Effector CD8-positive, alpha-beta T cell (primary cell): ENCODE measurements around the gene MDH2.
"Not testable (repeated sequence)": the region's sequence is repeated elsewhere in the genome, so short reads cannot be mapped to it uniquely, and the experiment has no call there.

Source experiments
- DNase-seq: peaks from one replicate; lab custom pipeline; 2025; lab: John Stamatoyannopoulos, UW

Gene MDH2

DNA sequence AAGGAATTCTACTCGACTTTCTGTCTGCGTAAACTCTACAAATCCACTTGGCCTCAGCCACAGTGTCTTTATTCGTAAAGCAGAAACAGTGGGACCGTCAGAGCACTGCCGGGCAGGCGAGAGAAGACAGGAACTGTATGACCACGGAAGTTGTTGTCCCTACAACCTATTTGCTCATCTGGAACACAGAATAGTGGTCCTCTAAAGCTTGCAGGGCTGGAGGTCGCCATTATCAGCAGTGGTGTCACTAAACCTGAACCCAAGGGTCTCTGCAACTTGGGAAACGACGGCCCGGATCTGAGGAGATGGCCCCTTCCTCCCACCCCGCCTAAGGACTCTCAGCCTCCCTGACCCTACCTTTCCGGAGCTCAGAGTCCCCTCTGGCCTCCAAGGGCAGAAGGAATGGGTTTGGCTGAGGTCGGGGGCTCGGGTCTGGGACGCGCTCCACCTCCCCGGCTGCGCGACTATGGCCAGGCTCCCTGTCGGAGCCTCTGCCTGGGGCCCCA, 548 bp upstream of the MDH2 start:
- DNase-seq = no peak

- DNase-seq = no peak
These were observed 722 bp downstream of the MDH2 start for GRCh38 chr7:76048668-76048988.

- no peak for DNase-seq
These were observed 1.4 kb downstream of the MDH2 start for GRCh38 chr7:76049295-76049694.

DNA sequence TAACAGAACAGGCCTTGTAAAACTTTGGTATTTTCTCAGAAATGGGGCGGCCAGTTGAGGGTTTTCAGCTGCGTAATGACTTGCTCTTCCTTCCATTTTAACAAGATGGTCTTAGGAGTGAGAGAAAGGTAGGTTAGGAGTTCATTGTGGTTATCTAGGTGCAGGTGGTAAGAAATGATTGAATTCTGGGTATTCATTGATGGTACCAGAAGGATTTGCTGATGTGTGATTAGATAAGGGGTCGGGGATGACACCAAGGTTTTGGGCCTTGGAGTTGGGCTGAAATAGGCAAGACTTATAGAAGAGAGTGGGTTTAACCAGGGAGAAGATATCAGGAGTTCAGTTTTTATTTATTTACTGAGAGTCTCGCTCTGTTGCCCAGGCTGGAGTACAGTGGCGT, 2.6 kb downstream of the MDH2 start:
- DNase-seq = no peak

DNA sequence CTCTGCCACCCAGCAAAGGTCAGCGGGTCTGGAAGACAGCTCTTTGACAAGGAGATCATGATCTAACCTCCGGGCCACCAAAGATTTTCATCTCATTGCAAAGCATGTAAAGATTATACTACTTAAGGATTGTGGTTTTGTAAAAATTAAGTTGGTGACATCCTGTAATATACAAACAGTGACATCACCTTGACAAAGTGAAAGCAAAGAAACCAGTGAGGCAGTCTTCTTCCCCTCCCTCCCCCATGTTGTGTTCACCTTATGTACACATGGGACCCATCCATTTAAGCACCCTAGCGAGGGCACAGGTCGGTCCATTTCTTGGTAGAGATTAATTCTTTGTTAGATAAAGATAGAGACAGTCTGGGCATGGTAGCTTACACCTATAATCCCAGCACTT, 3.9 kb downstream of the MDH2 start:
- DNase-seq = no peak

- not testable (repeated sequence) for DNase-seq
These were observed 4.8 kb downstream of the MDH2 start for GRCh38 chr7:76052681-76053080.

- DNase-seq = no peak
These were observed 5.6 kb downstream of the MDH2 start for GRCh38 chr7:76053461-76053860.

- DNase-seq = no peak
These were observed 6.5 kb downstream of the MDH2 start for GRCh38 chr7:76054123-76055120.

DNA sequence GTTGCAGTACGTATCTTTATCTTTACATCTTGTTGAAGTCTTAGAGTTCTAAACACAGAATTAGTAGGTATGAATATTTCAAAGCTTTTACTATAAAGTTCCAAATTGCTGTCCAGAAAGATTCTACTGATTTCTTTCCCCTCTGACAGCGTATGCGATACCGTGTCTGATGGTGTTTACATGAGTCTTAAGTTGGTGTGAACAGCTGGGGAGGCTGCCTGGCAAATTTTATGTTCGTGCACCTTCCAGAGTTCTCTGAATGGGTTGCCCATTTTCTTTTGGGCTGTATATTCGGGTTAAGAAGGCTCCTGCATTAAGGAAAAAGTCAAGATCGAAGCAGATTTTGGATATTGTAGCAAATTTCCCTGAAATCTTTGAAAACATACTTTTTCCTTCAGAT, 8.3 kb downstream of the MDH2 start:
- no peak for DNase-seq

DNA sequence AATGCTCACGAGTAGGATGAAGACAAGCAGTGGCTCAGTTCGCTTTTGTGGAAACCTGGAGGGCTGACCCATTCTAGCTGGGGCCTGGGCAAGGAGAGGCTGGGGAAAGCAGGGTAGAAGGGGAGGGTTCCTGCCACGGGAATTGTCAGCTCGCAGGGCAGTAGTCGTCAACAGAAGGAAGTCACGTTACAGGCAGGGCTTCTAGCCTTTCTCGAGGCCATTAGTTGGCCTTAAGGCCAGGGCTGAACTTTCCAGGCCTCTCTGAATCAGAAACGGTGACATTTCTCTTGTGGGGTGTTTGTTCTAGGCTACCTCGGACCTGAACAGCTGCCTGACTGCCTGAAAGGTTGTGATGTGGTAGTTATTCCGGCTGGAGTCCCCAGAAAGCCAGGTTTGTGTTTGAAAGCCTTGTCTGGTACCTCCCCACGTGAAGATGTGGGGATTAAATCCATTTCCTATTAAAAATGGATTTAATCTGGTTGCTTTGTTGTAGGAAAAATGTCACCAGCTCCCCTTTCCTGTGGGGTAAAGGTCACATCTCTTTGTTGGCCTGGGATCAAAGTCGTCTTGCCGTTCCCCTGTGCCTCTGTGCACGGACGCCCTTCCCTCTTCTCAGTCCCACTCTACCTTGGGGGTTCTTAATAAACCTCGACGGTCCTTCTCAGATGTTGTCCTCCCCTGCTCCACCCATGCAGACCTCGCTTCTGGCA, 9.4 kb downstream of the MDH2 start:
- DNase-seq = no peak

- no peak for DNase-seq
These were observed 9.9 kb downstream of the MDH2 start for GRCh38 chr7:76057813-76058145.

- DNase-seq = not testable (repeated sequence)
These were observed 10.8 kb downstream of the MDH2 start for GRCh38 chr7:76058745-76059144.

DNA sequence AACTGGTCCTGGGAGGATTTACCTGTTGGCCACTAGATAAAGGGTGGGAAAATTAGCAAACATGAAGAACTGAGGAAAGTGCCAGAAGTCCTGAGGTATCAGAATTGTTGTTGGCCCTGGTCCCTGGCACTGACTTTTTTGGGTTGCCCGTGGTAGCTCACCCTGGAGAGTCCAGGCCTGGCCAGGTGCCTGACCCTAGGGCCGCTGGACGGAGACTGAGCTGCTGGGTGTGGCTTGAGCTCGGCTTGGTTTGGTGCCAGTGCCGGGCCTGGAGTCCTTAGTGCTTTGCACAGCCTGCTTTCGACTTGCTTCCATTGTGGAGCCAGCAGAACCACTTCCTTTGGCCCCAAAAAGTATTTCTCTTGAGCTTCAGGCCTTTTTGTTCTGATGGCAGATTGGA, 12.9 kb downstream of the MDH2 start:
- DNase-seq = no peak

DNA sequence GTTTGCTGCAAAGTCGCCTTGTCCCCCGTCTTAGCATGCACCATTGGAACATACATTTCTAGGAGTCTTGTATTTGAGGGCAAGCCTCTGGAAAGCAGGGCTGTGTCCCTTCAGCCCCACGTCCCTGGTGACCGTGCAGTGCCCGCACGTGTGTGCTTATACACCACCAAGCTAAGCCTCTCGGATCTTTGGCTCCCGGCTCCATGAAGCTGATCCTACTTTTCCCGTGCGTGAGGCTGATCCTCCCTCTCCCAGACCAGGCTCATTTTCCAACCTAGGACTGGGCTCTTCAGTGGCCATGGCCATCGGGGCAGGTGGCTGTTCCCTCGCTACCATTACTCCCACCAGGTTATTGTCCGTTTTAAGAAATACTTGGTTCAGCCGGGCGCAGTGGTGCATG, 14.3 kb downstream of the MDH2 start:
- no peak for DNase-seq

GRCh38 chr7:76063114-76063513, 15.2 kb downstream of the MDH2 start:
- DNase-seq = no peak

DNA sequence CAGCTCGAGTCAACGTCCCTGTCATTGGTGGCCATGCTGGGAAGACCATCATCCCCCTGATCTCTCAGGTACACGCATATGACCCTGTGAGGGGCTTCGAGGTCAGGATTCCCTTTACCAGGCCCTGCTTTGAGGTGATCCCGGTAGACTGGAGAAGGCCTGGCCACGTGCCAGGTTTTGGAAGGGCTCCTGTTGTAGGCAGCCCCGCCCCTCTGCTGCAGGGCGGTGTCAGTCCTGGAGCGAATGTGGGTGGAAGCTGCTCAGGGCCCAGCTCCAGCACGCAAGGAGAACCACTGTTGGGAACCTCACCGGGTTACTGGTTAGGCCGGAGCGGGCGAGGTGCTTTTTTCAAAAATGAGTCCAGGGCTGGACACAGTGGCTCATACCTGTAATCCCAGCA, 15.6 kb downstream of the MDH2 start:
- no peak for DNase-seq

GRCh38 chr7:76064208-76064970, 16.5 kb downstream of the MDH2 start:
- DNase-seq = no peak

GRCh38 chr7:76065016-76065612, 17.2 kb downstream of the MDH2 start:
- DNase-seq = no peak

- no peak for DNase-seq
These were observed 19.0 kb downstream of the MDH2 start for GRCh38 chr7:76066716-76067503.

- DNase-seq = no peak
These were observed 21.3 kb downstream of the MDH2 start for GRCh38 chr7:76069238-76069638.
